Stimulated activated effector memory CD8-positive, alpha-beta T cell treated with anti-CD3 and anti-CD28 coated beads, Interleukin-12 subunit alpha, Interleukin-12 subunit beta, amount 100 ng/mL, for 72 hours (primary cell): ENCODE results near the gene PROC.
"Not testable (repeated sequence)": the region's sequence is repeated elsewhere in the genome, so short reads cannot be mapped to it uniquely, and the experiment has no call there.

Experiments used
- ATAC-seq: fragments of 150-1000 bp; cut with Tn5 transposase; 2 replicates; pipeline ENCODE4 v1.10.0; 2021
- DNase-seq, 2 donors: peaks; one replicate each; pipeline ENCODE4 v3.0.0; 2021 to 2022; ENCODE audit warnings: low spot score in 2 of 2
- H3K27ac Mint-ChIP-seq: one replicate; pipeline ENCODE4 v1.8.0; 2022; ENCODE audit warnings: mild to moderate bottlenecking, mixed read lengths
- H3K36me3 Mint-ChIP-seq: one replicate; pipeline ENCODE4 v1.8.0; 2022; ENCODE audit warnings: mild to moderate bottlenecking, mixed read lengths
- H3K4me1 Mint-ChIP-seq: one replicate; pipeline ENCODE4 v1.8.0; 2022; ENCODE audit warnings: mixed read lengths
- H3K4me3 Mint-ChIP-seq: one replicate; pipeline ENCODE4 v1.8.0; 2022; ENCODE audit warnings: mild to moderate bottlenecking, mixed read lengths
- H3K9me3 Mint-ChIP-seq: one replicate; pipeline ENCODE4 v1.8.0; 2022; ENCODE audit warnings: mixed read lengths

PROC gene

GRCh38 chr2:127406454-127406853 lies 11.8 kb upstream of the PROC start:
- Mint-ChIP-seq H3K36me3 (no peaks in the 10 kb centered on the region), H3K4me1 (peaks cover 32% of the 10 kb centered on the region), H3K9me3 (no peaks in the 10 kb centered on the region), H3K27ac (no peak overlapping the region), H3K4me3 (no peak overlapping the region)
- ATAC-seq (no peak), DNase-seq (no peak)

- Mint-ChIP-seq H3K9me3 (no peaks in the 10 kb centered on the region), H3K4me1 (peaks cover 32% of the 10 kb centered on the region), H3K4me3 (peak overlapping the region; percentile 32), H3K27ac (peak overlapping the region; percentile 34), H3K36me3 (no peaks in the 10 kb centered on the region)
- DNase-seq (no peak), ATAC-seq (no peak)
Observed at GRCh38 chr2:127407091-127407490, 11.1 kb upstream of the PROC start.

- H3K27ac Mint-ChIP-seq: peak overlapping the region; percentile 34
- peaks cover 27% of the 10 kb centered on the region for H3K4me1 Mint-ChIP-seq
Observed at GRCh38 chr2:127407661-127408003, 10.6 kb upstream of the PROC start.

GRCh38 chr2:127408004-127408806 lies 10.0 kb upstream of the PROC start:
- no peaks in the 10 kb centered on the region for H3K36me3 Mint-ChIP-seq
- H3K4me3 Mint-ChIP-seq: peak overlapping the region; percentile 53
- peaks cover 25% of the 10 kb centered on the region for H3K4me1 Mint-ChIP-seq
- DNase-seq (peak; percentile 88 to 92), ATAC-seq (peak; percentile 95)
- peaks cover 2% of the 10 kb centered on the region for H3K9me3 Mint-ChIP-seq
- no peak overlapping the region for H3K27ac Mint-ChIP-seq

More at GRCh38 chr2:127407661-127408003, 10.6 kb upstream of the PROC start:
- peak; percentile 45 for ATAC-seq
- DNase-seq: no peak
- H3K36me3 Mint-ChIP-seq: no peaks in the 10 kb centered on the region
- no peaks in the 10 kb centered on the region for H3K9me3 Mint-ChIP-seq
- H3K4me3 Mint-ChIP-seq: peak overlapping the region; percentile 32

GRCh38 chr2:127408807-127409099 lies 9.5 kb upstream of the PROC start:
- H3K27ac Mint-ChIP-seq: no peak overlapping the region
- no peak for ATAC-seq

GRCh38 chr2:127409716-127410115 lies 8.5 kb upstream of the PROC start:
- not testable (repeated sequence) for H3K36me3 Mint-ChIP-seq, DNase-seq, ATAC-seq, H3K9me3 Mint-ChIP-seq
- peak overlapping the region; percentile 49 for H3K4me3 Mint-ChIP-seq
- H3K4me1 Mint-ChIP-seq: peaks cover 34% of the 10 kb centered on the region
- H3K27ac Mint-ChIP-seq: peak overlapping the region; percentile 89

More at GRCh38 chr2:127408807-127409099, 9.5 kb upstream of the PROC start:
- H3K9me3 Mint-ChIP-seq: peaks cover 2% of the 10 kb centered on the region
- H3K4me1 Mint-ChIP-seq: peaks cover 30% of the 10 kb centered on the region
- peak overlapping the region; percentile 53 for H3K4me3 Mint-ChIP-seq
- no peak for DNase-seq
- no peaks in the 10 kb centered on the region for H3K36me3 Mint-ChIP-seq

- DNase-seq: no peak
- peak; percentile 69 for ATAC-seq
- H3K4me1 Mint-ChIP-seq: peaks cover 39% of the 10 kb centered on the region
- peaks cover 2% of the 10 kb centered on the region for H3K9me3 Mint-ChIP-seq
- no peaks in the 10 kb centered on the region for H3K36me3 Mint-ChIP-seq
- H3K27ac Mint-ChIP-seq: peak overlapping the region; percentile 89
- peak overlapping the region; percentile 49 for H3K4me3 Mint-ChIP-seq
Observed at GRCh38 chr2:127410871-127411652, 7.2 kb upstream of the PROC start.

- H3K27ac Mint-ChIP-seq: no peak overlapping the region
- H3K36me3 Mint-ChIP-seq: no peaks in the 10 kb centered on the region
- H3K4me3 Mint-ChIP-seq: no peak overlapping the region
Observed at GRCh38 chr2:127411653-127412369, 6.4 kb upstream of the PROC start.

GRCh38 chr2:127413200-127413599 lies 5.0 kb upstream of the PROC start:
- Mint-ChIP-seq H3K27ac (no peak overlapping the region), H3K36me3 (no peaks in the 10 kb centered on the region), H3K4me1 (peaks cover 53% of the 10 kb centered on the region), H3K4me3 (no peak overlapping the region), H3K9me3 (peaks cover 2% of the 10 kb centered on the region)
- no peak for ATAC-seq
- no peak for DNase-seq

More at GRCh38 chr2:127411653-127412369, 6.4 kb upstream of the PROC start:
- no peak for ATAC-seq
- Mint-ChIP-seq H3K4me1 (peaks cover 46% of the 10 kb centered on the region), H3K9me3 (peaks cover 2% of the 10 kb centered on the region)
- no peak for DNase-seq

GRCh38 chr2:127413782-127414637 lies 4.2 kb upstream of the PROC start:
- no peak for DNase-seq
- no peaks in the 10 kb centered on the region for H3K36me3 Mint-ChIP-seq
- peaks cover 2% of the 10 kb centered on the region for H3K9me3 Mint-ChIP-seq
- peaks cover 53% of the 10 kb centered on the region for H3K4me1 Mint-ChIP-seq
- ATAC-seq: no peak
- no peak overlapping the region for H3K27ac Mint-ChIP-seq
- no peak overlapping the region for H3K4me3 Mint-ChIP-seq

- H3K9me3 Mint-ChIP-seq: peaks cover 2% of the 10 kb centered on the region
- H3K4me1 Mint-ChIP-seq: peaks cover 51% of the 10 kb centered on the region
- no peak overlapping the region for H3K4me3 Mint-ChIP-seq
- ATAC-seq (no peak), DNase-seq (no peak)
- no peaks in the 10 kb centered on the region for H3K36me3 Mint-ChIP-seq
- no peak overlapping the region for H3K27ac Mint-ChIP-seq
Observed at GRCh38 chr2:127414638-127415592, 3.3 kb upstream of the PROC start.

GRCh38 chr2:127415593-127416505 lies 2.4 kb upstream of the PROC start:
- H3K4me1 Mint-ChIP-seq: peaks cover 42% of the 10 kb centered on the region
- peak; percentile 96 for ATAC-seq
- peak overlapping the region; percentile 68 for H3K27ac Mint-ChIP-seq
- no peaks in the 10 kb centered on the region for H3K36me3 Mint-ChIP-seq
- DNase-seq: peak; percentile 68 to 86
- peaks cover 2% of the 10 kb centered on the region for H3K9me3 Mint-ChIP-seq
- H3K4me3 Mint-ChIP-seq: peak overlapping the region; percentile 82

- Mint-ChIP-seq H3K9me3 (peaks cover 2% of the 10 kb centered on the region), H3K36me3 (no peaks in the 10 kb centered on the region), H3K4me1 (peaks cover 35% of the 10 kb centered on the region), H3K27ac (peak overlapping the region; percentile 68), H3K4me3 (peak overlapping the region; percentile 82)
- DNase-seq (no peak), ATAC-seq (no peak)
Observed at GRCh38 chr2:127416506-127417001, 1.7 kb upstream of the PROC start.
